GM18909 (cell line): ENCODE results near the gene WDR76.

Experiments
- ATAC-seq: cut with Tn5 transposase; IDR thresholded peaks from one replicate; pipeline ENCODE4 v1.9.1; 2021; ENCODE audit warnings: mild to moderate bottlenecking; ENCODE audit not compliant: unreplicated experiment, poor library complexity

Gene WDR76

GRCh38 chr15:43908516-43909050, 81.8 kb downstream of the WDR76 start:
- no peak for ATAC-seq

GRCh38 chr15:43911235-43911781, 84.5 kb downstream of the WDR76 start:
- ATAC-seq: no peak

DNA sequence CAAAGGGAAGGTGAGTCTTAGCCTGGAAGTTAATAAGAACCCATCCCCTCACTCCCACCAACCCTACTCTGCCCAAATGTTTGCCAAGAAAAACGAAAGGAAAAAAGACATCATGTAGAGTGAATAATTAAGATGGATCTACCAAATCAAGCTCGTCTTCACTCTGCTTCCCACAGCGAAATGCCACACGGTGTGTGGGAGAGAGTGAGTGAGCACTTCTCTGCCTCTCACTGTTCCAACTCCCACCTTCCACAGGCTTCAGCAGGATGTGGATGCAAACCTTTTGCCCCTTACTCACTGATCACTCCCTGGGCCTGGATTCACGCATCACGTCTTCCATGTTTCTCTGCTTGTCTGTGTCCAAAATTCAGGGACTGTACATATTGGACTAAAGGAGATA, 85.4 kb downstream of the WDR76 start:
- no peak for ATAC-seq

- ATAC-seq: no peak
These were observed 86.4 kb downstream of the WDR76 start for GRCh38 chr15:43913026-43913780.

DNA sequence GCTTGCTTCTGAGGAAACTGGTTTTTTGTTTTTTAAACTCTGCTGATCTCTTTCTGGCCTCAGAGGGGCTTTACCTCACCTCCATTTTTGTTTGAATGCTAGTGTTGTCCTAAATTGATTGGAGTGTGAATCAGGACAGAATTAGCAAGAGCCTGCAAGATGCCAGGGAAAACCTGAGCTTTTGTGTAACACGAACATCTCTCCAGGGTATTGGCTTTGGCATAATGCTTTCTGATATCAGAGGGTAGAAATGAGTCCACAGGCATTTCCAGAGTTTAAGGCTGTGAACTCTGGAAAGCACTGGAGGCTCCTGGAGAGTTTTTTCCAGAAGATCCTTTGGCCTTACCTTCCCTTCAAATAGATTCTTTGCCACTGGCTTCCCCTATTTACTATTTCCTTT, 87.1 kb downstream of the WDR76 start:
- ATAC-seq: no peak

DNA sequence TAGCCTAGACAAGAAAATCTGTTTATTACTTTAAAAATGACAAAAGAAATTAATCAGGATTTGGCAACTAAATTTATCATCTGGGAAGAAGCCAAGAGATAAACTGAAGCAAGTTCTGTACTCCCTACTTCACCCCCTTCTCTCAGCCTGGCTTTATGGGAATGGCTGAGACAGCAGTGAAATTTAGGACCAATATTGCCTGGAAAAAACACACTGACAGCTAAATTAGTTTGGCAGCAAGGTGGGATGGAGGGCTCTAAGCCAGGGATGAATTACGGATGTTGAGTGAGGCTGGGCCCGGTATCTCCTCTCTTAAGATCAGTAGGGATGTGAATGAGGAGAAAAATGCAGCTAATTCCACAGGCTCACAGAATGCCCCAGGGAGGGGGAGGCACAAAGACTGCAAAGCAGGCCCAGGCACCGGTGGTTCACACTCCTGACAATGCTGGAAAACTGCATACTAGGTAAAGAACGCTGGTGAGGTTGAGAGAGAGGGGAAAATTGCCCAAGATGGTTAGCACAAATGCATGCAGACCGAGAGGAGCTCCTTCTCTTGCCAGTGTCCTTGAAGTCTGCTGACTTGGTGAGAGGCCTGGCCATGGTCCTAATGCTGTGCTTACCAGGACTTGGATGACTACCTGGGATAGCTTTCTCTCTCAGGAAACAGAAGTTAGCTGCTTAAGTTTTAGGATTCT, 89.0 kb downstream of the WDR76 start:
- no peak for ATAC-seq

DNA sequence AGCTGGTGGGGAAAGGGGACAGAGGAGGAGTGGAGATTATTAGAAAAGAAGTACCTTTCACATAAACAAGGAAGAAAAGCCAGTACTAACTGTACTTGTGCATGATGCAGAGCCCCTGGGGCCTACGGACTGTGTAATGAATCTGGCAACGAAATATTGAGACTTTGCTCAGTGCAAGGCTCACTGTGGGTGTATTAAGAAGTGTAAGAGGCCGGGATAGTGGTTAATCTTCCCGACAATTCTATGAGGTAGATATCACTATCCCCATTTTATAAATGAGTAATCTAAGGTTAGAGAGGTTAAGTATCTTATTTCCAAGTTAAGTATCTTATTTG, 89.5 kb downstream of the WDR76 start:
- no peak for ATAC-seq
